ENCODE measurements around the gene BTBD19.
A peak's percentile ranks its signal among the peaks of the same experiment; 100 is the strongest.
"Not testable (repeated sequence)": the region's sequence is repeated elsewhere in the genome, so short reads cannot be mapped to it uniquely, and the experiment has no call there.

BTBD19 gene

DNA sequence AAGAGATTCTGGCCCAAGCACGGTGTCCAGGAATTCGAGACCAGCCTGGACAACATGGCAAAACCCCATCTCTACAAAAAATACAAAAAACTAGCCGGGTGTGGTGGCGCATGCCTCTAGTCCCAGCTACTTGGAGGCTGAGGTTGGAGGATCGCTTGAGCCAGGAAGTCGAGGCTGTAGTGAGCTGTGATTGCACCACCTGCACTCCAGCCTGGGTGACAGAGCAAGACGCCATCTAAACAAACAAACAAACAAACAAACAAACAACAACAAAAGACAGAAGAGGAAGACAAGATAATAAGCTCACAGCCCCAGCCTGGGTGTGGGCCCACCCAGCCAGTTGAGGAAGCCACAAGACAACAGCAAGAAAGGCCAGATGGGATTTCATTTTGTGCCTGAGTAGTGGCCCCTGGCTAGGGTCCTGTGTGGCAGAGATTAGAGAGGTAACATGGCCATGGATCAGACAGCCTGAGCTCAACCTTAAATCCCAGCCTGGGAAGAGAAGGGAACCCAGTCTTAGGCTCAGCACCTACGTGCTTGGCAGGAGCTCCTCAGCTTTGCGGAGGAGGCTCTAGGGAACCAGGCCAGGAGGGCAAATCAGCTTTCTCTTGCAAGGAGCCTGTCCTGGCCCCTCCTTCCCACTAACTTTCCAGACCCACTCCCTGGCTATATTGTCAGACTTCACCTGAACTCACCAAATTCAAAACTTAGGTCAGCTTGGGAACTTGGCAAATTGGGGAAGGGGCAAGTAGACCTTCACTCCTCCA lies 15.4 kb upstream of the BTBD19 start:
- no peak for DNase-seq
- TF ChIP-seq, protein P1, sequence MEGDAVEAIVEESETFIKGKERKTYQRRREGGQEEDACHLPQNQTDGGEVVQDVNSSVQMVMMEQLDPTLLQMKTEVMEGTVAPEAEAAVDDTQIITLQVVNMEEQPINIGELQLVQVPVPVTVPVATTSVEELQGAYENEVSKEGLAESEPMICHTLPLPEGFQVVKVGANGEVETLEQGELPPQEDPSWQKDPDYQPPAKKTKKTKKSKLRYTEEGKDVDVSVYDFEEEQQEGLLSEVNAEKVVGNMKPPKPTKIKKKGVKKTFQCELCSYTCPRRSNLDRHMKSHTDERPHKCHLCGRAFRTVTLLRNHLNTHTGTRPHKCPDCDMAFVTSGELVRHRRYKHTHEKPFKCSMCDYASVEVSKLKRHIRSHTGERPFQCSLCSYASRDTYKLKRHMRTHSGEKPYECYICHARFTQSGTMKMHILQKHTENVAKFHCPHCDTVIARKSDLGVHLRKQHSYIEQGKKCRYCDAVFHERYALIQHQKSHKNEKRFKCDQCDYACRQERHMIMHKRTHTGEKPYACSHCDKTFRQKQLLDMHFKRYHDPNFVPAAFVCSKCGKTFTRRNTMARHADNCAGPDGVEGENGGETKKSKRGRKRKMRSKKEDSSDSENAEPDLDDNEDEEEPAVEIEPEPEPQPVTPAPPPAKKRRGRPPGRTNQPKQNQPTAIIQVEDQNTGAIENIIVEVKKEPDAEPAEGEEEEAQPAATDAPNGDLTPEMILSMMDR (IDR thresholded peaks at IDR 0.05; ENCODE audit: low read depth, low read length, missing control alignments): no peak
- Histone ChIP-seq H3K36me3 (replicated peaks) (no peaks in the 10 kb centered on the region), H3K27me3 (replicated peaks) (no peaks in the 10 kb centered on the region), H3K27ac (no peak overlapping the region), H3K4me3 (ENCODE audit: low read depth, low read length) (no peak overlapping the region)
- in situ Hi-C loops (cut with HindIII; ENCODE audit: low pct_ligation_motif_present, low sequenced_read_pairs): no loop called here

DNA sequence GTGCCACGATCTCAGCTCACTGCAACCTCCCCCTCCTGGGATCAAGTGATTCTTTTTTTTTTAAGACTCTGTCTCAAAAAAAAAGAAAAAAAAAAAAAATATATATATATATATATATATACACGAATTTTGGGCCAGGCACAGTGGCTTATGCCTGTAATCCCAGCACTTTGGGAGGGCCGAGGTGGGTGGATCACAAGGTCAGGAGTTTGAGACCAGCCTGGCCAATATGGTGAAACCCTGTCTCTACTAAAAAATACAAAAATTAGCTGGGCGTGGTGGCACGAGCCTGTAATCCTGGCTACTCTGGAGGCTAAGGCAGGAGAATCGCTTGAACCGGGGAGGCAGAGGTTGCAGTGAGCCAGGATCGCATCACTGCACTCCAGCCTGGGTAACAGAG lies 10.4 kb upstream of the BTBD19 start:
- H3K27me3 ChIP-seq (replicated peaks); DNase-seq; H3K27ac ChIP-seq; in situ Hi-C loops (cut with HindIII; ENCODE audit: low pct_ligation_motif_present, low sequenced_read_pairs); H3K4me3 ChIP-seq (ENCODE audit: low read depth, low read length): not testable (repeated sequence)
- H3K36me3 ChIP-seq (replicated peaks): peaks cover 16% of the 10 kb centered on the region

DNA sequence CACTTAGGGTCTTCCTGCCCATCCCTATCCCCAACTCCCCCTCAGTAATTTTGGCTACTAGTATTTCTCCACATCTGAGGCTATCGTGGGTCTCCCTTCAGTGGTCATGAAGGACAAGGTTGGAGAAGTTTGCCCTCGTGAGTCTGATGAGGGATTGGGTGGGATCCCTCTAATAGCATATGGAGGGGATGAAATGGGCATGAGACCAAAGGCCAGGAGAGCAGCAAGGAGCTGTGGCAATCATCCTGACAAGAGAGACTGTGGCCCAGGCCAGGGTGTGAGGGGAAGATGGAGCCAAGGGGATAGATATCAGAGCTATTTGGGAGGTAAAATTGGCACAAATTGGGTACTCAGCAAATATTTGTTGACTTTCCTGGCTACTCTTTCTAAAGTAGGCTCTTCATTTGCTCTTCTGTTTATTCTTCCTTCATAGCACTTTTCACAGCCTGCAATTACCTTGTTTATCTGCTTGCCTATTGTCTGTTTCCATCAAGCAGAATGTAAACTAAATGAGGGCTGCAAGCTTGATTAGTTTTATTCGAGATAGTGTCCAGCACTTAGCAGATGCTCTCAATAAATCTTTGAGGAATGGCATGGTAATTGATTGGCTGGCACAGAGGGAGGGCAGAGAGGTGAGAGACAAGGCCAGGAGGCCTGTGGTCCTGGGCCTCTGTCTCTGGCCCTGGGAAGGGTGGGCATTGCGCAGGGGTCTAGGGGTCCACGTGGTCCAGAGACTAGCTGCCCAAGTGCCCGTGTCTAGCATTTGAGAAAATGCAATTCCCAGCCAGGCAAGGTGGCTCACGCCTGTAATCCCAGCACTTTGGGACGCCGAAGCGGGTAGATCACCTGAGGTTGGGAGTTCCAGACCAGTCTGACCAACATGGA lies 9.6 kb upstream of the BTBD19 start:
- in situ Hi-C loops (cut with HindIII; ENCODE audit: low pct_ligation_motif_present, low sequenced_read_pairs): no loop called here

DNA sequence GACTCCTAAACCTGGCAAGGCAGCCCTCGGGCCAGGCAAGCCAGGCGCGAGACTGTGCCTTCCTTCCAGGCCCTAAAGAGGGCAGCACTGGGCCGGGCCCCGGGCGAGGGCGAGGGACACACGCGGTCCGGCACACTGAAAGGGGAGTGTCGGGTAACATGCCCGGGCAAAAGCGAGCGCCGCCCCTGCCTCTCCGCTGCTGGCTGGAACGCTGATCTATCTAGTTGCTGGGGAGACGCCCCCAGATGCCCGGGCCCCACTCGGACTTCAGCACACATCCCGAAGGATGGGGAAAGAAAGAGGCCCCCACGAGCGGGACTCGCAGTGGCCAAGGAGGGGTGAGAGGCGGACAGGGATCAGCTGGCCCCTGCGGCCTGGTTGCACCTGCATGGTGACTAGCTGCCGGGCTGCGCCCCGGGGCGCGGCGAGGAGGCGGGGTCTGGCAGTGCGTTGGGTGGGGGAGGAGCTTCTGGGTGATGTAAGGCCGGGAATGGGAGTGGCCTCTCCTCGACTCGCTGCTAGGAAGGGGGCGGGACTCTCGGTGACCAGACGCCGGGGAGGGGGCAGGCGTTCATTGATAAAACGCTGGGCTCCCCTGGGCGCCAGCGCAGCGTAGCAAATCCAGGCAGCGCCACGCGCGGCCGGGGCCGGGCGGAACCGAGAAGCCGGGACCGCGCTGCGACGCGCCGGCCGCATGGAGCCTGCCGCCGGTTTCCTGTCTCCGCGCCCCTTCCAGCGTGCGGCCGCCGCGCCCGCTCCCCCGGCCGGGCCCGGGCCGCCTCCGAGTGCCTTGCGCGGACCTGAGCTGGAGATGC lies 8.3 kb upstream of the BTBD19 start, which contains the start of gene PLK3:
PLK3 (plus strand) TSS at position 608 of the 815 bp plus-strand sequence; CDS start at position 695, 87 bp downstream.
- TF ChIP-seq, protein P1 (IDR thresholded peaks at IDR 0.05; ENCODE audit: low read depth, low read length, missing control alignments): peak; percentile 94
- Histone ChIP-seq H3K36me3 (replicated peaks) (peaks cover 34% of the 10 kb centered on the region), H3K27ac (peak within 1 kb of the TSS; percentile 83), H3K4me3 (ENCODE audit: low read depth, low read length) (peak within 1 kb of the TSS; percentile 88), H3K27me3 (replicated peaks) (no peaks in the 10 kb centered on the region)
- DNase-seq: peak; percentile 96
- in situ Hi-C loops (cut with HindIII; ENCODE audit: low pct_ligation_motif_present, low sequenced_read_pairs): no loop called here

More for the DNA sequence above, 9.6 kb upstream of the BTBD19 start:
- Histone ChIP-seq H3K27ac (no peak overlapping the region), H3K27me3 (replicated peaks) (no peaks in the 10 kb centered on the region), H3K4me3 (ENCODE audit: low read depth, low read length) (no peak overlapping the region), H3K36me3 (replicated peaks) (peaks cover 25% of the 10 kb centered on the region)
- no peak for DNase-seq
- TF ChIP-seq, protein P1 (IDR thresholded peaks at IDR 0.05; ENCODE audit: low read depth, low read length, missing control alignments): no peak

DNA sequence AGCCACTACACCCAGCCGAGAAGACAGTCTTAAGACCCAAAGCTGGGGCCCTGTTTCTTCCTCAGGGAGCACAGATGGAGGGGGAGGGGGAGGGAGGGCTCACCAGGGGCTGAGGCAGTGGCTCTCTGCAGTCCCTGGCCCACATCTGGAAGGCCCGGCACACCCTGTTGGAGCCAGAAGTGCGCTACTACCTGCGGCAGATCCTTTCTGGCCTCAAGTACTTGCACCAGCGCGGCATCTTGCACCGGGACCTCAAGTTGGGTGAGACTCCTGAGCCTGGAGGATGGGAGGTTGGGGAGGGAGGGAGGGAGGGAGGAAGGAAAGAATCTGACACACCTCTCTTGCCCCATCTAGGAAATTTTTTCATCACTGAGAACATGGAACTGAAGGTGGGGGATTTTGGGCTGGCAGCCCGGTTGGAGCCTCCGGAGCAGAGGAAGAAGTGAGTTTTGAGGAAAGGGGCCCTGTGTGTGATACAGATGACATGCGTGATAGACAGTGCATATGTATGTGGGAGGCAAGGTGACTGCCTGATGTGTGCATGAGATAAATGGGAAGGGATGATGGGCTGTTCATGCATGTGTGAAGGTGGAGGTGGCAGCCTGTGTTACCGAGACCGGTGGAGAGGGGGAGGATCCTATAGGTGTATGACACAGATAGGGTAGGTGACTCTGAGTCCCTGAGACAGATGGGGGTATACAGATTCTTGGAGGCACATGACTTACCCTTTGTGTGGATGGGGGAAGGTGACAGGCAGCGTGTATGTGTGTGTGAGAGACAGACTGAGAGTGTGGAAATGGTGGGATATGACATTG lies 6.6 kb upstream of the BTBD19 start:
- no peak for DNase-seq

More for the DNA sequence above, 6.6 kb upstream of the BTBD19 start:
- TF ChIP-seq, protein P1 (IDR thresholded peaks at IDR 0.05; ENCODE audit: low read depth, low read length, missing control alignments): no peak
- Histone ChIP-seq H3K27ac (no peak overlapping the region), H3K27me3 (replicated peaks) (no peaks in the 10 kb centered on the region), H3K4me3 (ENCODE audit: low read depth, low read length) (peak overlapping the region; percentile 88), H3K36me3 (replicated peaks) (peaks cover 51% of the 10 kb centered on the region)
- in situ Hi-C loops (cut with HindIII; ENCODE audit: low pct_ligation_motif_present, low sequenced_read_pairs): no loop called here
